ENCODE results near the gene TMEM252.

TMEM252 gene, protein sequence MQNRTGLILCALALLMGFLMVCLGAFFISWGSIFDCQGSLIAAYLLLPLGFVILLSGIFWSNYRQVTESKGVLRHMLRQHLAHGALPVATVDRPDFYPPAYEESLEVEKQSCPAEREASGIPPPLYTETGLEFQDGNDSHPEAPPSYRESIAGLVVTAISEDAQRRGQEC

DNA sequence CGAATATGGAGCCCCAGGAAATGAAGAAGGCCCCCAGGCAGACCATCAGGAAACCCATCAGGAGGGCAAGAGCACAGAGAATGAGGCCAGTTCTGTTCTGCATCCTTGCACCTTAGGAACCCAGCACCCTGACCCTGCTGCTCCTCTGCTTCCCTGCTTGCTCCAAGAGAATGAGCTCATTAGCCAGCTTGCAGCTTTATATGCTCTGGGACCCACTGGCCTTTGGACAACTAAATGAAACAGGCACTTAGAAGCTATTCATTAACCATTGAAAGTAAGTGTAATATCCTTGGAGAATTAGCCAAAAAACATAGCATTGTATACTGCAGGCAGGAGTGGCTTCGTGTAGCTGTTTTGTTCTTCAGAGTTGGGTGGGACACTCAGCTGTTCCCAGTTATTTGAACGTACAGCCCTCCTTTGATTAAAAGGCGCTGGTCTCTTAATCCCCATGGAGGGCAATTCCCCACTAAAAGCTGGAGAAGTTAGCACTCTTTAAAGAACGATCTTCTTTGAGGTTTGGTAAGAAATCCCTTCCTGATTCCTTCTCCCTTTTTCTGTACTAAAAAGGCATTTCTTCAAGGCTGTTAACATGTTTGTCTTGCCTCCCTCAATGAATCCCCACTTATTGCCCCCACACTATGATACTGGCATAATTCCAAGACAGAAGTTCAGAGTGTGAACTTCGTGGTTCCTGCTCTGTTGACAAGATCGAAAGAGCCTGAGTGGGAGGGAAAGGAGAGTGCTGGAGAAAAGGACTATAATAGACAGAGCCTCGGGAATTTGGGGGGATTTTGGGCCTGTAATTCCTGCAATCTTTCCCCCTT, at the start of gene TMEM252:
TMEM252 (minus strand) TSS at position 172 of the 824 bp plus-strand sequence; CDS start at position 103, 69 bp downstream.
- no peak for DNase-seq

GRCh38 chr9:68585034-68585761, 44.5 kb upstream of the TMEM252 start:
- DNase-seq: no peak

DNA sequence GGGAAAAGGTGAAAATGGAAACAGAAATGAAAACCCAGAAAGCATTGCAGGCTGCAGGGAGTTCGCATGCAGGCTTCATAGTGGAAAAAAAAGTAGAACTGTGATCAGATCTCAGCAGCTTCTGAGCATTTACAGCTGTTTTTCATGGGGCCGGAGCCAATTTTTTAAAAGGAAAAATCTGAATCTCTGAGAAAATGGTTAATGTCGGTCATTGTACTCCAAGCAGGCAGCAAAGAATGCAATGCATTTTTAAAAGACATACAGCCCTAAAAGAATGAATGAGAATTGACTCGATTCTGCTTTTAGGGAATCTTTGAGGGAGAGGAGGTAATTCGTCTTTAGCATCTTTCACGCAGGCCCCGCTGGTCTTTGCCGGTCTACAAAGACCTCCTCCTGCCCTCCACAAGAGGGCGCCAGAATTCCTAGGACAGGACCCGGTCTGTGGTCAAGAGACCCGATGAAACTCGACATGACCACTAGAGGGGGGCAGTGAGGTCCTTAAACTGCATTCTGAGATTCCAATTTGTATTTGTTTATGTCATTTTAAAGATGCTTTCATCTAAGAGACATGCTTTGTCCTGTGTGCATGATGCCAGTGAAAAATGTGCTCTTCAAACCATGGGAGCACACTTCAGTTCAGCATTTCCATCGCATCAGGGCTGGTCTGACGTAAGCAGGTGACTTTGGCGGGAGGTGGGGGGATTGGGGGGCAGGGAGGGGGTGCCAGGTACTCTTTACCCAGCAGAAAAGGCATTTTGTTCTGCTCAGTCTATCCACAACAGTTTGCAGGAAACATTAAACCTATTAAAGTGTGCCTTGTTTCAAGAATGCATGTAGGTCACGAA, 43.7 kb upstream of the TMEM252 start:
- DNase-seq: peak; percentile 97

DNA sequence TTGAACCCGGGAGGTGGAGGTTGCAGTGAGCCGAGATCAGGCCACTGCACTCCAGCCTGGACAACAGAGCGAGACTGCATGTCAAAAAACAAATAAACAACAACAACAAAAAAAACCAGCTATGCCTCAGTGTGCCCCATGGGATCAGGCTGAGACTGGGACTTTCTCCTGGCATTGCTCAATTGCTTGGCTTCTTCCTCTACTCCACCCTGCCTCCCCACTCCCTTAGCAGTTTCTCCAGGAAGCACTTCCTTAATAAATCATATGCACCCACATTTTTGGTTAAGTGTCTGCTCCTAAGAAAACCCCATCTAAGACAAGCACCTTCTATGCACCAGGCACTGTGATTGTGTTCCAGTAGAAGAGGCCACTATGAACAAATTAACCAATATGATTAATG, 41.0 kb upstream of the TMEM252 start:
- no peak for DNase-seq

DNA sequence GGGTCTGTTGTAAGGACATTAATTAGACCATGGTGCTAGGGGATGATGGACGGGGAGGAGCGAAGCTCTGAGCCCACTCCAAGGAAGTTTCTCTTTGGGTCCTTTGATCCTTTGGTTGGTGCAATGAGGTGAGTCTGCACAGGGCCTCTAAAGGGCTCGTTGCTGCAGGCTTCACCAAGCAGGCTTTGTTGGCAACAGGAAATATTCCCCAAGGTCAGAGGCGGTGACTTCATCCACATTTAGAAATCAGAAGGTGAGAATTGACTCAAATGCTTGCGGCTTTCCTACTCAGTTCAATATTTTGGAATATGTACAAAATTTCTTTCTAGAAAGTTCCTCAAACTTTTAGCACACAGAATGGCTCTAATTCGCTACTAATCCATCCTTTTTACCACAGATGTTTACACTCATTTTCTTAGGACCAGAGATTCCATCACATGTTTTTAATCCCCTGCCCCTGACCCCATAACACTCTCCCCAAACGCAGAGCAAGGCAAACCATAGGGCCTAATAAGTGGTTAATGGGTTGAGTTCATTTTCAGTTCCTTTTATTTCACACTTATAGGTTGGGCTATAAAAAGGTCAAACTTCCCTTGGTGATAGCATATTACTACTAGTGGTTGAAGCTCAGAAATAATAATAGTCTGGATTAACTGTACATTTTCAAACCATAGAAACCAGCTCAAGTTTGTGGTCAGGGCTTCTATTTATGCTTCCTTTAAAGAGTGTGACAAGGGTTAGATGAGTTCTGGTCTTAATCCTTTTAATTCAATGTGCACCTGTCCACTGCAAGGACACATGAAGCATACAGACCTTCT, 37.3 kb upstream of the TMEM252 start:
- DNase-seq: no peak

DNA sequence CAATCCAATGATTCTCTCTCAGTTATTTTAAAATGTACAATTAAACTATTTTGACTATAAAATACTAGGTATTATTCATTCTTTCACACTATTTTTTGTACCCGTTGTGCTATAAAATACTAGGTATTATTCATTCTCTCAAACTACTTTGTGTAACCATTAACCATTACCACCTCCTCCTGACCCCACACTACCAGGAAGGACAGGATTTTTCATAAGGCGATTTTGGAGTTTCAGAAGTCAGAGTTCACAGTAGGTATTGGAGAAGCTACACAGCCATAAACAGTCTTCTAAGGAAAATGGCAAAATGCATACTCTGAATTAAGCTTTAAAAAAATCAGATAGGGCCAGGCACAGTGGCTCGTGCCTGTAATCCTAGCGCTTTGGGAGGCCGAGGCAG, 35.1 kb upstream of the TMEM252 start:
- DNase-seq: no peak

DNA sequence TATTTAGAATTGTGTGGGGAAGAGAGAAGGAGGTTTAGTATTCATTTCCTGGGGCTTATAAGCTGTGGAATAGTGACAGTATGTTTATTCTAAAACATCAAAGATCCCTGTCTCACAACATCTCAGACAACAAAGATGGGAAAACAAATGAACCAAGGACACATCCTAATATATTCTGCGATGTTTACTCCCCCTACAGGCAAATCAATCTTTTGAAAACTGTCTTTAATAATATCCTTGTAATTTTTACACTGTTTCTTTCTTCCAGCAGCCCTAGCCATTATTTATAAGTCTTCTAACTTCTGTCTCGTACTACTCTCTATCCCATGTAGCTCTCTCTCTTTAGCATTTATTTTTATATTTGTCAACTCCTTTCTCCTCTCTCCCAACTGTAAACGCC, 33.5 kb upstream of the TMEM252 start:
- peak; percentile 12 for DNase-seq

DNA sequence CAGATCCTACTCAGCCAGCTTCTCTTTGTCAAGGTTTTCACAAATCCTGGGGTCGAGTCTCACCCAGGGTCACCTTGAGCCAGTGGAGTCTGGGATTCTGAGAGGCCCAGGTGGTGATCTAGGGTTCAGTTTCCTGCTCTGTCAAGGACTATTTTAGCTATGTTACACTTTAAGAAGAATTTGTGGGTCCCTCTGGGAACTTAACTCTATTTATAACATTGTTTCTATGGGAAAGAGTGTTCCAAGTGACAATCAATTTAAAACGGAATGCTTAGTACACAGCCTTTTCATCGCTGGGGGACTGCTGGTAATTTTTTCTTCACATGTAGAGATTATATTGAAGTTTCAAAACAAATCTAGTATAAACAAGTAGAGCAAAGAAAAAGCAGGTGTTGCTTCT, 26.9 kb upstream of the TMEM252 start:
- no peak for DNase-seq

- DNase-seq: no peak
Measured at GRCh38 chr9:68562461-68562860, 21.8 kb upstream of the TMEM252 start.

DNA sequence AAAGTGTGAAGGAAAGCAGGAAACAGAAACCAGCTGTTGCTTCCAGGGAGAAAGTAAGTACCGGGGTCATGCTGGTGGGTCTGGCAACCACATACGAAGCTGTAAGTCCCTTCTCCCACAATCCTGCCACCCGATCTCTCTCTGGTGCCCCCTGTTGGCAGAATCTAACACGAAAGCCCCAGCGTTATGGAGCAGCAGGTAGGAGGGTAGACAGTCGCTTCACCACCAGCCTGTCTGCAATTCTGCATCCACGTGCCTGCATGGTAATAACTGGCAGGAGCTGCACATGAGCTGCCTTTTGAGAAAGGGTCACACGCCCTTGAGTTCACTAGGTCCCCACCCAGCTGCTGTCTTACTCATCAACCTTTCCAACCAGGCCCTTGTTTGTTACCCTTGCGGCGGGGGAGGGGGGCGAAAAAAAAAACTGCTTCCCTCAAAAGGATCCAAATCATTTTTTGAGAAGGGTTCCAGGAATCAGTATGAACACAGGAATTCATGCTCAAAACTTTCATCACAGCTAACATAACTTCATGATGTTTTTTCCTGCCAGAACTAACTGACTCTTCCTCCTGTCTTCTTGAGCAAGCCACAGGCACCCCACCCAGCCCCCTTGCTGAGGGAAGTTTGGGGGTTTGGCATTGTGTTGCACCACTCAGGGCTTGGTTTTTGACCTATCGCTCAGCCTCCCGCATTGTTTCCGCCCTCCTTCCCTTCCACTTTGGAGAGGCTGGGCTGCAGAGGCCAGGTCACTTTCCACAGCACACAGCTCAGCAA, 19.6 kb upstream of the TMEM252 start:
- peak; percentile 79 for DNase-seq

DNA sequence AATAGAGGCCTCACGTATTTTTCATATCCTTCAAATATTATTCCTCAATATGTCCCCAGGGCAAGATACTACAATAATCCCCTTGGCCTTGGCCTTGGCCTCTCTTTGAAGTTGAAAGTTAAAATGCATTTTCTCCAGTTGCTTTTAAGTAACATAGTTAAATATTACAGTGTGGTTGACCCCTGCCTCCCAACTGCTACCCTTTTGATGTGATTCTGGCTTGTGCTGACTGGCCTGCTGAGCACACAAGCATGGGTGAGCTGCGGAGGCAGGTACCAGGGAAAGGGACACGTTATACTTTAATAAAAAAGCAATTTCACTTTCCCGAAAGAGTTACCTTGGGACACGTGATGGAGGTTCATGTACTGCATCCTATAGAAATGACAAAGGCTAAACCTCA, 17.9 kb upstream of the TMEM252 start:
- DNase-seq: no peak

- no peak for DNase-seq
Measured at GRCh38 chr9:68555437-68556150, 14.9 kb upstream of the TMEM252 start.

GRCh38 chr9:68552700-68553476, 12.2 kb upstream of the TMEM252 start:
- DNase-seq: no peak

- no peak for DNase-seq
Measured at GRCh38 chr9:68551191-68551590, 10.5 kb upstream of the TMEM252 start.

- DNase-seq: no peak
Measured at GRCh38 chr9:68548241-68548640, 7.6 kb upstream of the TMEM252 start.

- DNase-seq: peak; percentile 26
Measured at GRCh38 chr9:68547417-68547816, 6.7 kb upstream of the TMEM252 start.

DNA sequence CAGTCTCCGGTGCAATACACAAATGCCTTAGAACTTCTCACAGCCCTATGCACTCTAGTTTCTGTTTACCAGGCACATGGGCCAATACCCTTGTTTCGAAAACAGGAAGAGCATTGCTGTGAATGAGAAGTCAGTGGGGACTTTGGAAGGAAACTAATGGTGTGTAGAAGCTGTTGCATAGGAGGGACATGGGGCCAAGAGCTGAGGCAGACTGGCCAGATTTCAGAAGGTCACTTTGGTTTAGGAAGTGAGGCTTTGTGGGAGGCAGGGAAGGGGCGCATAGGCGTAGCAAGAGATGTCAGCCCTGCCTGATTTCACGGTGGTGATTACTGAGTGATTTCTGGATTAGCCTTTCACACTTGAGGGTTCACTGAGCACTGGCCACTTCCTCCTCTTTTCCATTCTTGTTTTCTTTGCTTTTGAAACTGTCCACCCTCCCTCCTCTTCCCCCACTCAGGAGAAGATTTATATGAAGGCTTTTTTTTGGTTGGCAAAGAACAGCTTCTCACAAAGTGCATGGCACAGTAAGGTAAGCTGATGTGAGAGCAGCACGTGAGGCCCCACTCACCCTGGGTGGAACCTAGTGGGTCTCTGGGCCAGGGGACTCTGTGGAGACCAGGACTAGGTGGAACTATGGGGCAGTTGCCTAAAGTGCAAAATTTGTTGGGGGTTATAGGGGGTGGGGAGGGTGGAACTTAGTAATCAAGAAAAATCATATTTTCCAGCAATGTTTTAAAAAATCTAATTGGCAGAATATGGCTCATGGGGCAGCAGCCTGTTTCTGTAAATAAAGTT, 6.1 kb upstream of the TMEM252 start:
- peak; percentile 62 for DNase-seq

DNA sequence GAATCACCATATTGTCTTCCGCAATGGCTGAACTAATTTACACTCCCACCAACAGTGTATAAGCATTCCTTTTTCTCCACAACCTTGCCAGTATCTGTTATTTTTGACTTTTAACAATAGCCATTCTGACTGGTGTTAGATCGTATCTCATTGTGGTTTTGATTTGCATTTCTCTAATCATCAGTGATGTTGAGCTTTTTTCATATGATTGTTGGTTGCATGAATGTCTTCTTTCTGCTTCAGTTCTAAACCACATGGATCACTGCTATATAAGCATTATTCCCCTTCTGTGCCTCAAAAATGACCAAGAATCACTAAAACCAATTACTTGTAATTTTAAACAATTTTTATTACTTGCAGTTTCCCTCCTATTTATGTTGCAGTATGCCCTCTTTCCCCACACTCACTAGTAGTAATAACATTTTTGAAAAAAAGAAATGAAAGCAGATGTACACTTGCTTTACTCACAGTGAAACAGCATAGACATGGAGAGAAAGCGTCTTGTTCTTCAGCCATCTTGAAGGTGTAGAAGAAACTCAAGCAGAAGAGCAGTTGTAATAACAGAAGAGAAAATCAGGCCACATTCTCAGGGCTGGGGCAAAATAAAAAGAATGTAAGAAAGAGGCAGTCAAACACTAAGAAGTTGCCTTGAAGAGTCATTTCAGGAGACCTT, 4.5 kb upstream of the TMEM252 start:
- DNase-seq: no peak
